Measurements from ENCODE around the gene SPPL2B. TPM values are rescaled to one million over a fixed set of nuclear protein-coding genes. Genes with fewer than 3 reads are reported as not detected.
A peak's percentile ranks its signal among the peaks of the same experiment; 100 is the strongest.
"Not testable (repeated sequence)": the region's sequence is repeated elsewhere in the genome, so short reads cannot be mapped to it uniquely, and the experiment has no call there.

Gene SPPL2B
- polyA plus RNA-seq, 1 donor = 52.5 TPM

DNA sequence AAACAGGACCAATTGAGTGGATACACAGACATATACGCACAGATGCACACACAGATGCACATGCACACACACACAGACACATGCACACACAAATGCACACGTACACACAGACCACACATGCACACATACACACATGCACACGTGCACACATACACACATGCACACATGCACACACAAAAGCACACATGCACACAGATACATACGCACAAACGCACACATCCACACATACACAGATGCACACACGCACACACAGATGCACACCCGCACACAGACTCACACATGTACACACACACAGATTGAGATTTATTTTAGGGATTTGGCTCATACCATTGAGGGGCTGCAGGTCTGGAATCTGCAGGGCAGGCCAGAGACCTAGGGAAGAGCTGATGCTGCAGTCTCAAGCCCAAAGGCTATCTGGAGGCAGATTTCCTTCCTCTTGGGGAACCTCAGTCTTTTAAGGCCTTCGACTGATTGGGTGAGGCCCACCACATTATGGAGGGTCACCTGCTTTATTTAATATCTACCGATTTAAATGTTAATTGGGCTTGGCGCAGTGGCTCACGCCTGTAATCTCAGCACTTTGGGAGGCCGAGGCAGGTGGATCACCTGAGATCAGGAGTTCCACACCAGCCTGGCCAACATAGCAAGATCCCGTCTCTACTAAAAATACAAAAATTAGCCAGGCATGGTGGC lies 54.2 kb downstream of the SPPL2B start:
- no peak for DNase-seq

DNA sequence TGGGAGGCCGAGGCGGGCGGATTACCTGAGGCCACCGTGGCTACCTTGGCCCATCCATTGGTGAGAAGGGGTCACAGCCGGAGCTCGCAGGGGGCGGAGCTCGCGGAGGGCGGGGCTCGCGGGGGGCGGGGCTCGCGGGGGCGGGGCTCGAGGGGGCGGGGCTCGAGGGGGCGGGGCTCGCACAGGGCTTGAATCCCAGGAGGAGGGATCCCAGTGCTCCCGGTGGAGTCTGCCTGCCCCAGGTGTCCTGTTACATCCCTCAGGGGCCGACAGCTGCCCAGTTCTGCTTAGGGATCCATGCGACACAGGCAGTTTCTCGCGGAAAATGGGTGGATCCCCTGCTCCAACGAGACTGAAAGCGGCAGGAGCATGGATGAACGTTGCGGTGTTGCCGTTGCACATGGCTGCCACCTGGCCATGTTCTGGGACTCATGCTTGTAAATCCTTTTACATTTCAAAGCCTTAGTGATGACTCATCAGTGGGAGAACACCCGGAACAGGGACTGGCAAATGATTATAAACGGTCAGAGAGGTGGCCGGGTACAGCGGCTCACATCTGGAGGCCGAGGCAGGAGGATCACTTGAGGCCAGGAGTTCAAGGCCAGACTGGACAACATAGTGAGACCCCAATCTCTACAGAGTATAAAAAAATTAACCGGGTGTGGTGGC lies 56.7 kb downstream of the SPPL2B start:
- peak; percentile 14 for DNase-seq

GRCh38 chr19:2387367-2388288 lies 59.1 kb downstream of the SPPL2B start:
- no peak for DNase-seq

DNA sequence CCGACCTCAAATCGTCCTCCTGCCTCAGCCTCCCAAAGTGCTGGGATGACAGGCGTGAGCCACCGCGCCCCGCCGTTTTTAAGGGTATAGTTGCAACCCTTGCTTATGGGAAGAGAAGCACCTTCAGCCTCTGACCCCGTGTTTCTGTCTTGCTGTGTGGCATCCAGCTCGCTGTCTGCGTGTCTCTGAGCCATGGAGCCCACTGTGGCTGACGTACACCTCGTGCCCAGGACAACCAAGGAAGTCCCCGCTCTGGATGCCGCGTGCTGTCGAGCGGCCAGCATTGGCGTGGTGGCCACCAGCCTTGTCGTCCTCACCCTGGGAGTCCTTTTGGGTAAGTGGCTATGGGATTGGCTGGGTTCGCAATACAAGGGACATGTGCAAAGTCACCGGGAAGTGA lies 61.1 kb downstream of the SPPL2B start:
- DNase-seq = no peak

DNA sequence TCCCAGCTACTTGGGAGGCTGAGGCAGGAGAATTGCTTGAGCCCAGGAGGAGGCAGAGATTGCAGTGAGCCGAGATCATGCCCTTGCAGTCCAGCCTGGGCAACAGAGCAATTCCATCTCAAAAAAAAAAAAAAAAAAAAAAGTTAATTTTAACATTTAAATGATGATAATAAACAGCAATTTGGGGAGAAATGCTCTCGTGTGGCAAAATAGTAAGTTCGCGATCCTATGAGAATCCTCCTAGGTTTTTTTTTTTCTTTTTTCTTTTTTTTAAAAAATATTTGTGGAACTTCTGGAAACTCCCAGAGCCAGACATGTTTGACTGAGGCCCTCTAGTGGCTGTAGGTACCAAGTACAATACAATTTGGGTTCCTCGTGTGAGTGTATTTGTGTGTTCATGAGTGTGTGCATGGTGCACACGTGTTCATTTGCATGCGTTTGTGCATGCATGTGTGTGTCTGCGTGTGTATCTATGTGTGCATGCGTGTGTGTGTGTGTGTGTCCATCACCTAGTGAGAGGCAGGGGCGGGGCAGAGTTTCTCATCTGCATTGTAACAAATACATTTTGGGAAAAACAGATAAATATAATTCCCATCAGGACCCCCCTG lies 62.7 kb downstream of the SPPL2B start:
- DNase-seq = peak; percentile 32

DNA sequence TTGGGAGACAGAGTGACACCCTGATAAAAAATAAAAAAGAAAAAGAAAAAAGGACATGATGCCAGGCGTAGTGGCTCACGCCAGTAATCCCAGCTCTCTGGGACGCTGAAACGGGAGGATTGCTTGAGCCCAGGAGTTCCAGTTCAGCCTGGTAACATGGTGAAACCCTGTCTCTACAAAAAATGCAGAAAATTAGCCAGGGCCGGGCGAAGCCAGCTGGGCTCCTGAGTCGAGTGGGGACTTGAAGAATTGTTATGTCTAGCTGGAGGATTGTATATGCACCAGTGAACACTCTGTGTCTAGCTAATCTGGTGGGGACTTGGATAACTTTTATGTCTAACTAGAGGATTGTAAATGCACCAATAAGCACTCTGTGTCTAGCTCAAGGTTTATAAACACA lies 63.9 kb downstream of the SPPL2B start:
- DNase-seq = no peak

DNA sequence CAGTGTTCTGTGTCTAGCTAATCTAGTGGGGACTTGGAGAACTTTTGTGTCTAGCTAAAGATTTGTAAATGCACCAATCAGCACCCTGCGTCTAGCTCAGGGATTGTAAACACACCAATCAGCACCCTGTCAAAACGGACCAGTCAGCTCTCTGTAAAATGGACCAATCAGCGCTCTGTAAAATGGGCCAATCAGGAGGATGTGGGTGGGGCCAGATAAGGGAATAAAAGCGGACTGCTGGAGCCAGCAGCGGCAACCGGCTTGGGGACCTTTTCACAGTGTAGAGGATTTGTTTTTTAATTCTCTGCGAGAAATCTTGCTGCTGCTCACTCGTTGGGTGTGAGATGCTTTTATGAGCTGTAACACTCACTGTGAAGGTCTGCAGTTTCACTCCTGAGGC lies 64.4 kb downstream of the SPPL2B start:
- DNase-seq = not testable (repeated sequence)

DNA sequence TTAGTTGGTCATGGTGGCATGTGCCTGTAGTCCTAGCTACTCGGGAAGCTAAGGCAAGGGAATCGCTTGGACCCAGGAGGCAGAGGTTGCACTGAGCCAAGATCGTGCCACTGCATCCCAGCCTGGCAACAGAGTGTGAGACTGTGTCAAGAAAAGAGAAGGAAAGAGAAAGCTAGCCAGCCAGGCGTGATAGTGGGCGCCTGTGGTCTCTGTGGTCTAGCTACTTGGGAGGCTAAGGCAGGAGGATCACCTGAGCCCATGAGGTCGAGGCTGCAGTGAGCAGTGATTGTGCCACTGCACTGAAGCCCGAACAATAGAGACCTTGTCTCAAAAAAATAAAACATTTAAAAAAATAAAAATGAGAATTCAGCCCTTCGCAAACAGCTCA lies 65.6 kb downstream of the SPPL2B start:
- no peak for DNase-seq

- no peak for DNase-seq
Measured at GRCh38 chr19:2394442-2395292, 66.2 kb downstream of the SPPL2B start.

- not testable (repeated sequence) for DNase-seq
Measured at GRCh38 chr19:2395293-2395829, 66.9 kb downstream of the SPPL2B start.

- not testable (repeated sequence) for DNase-seq
Measured at GRCh38 chr19:2397173-2397572, 68.7 kb downstream of the SPPL2B start.

GRCh38 chr19:2398735-2399305 lies 70.3 kb downstream of the SPPL2B start:
- no peak for DNase-seq

GRCh38 chr19:2399582-2399981 lies 71.1 kb downstream of the SPPL2B start:
- no peak for DNase-seq

Other genes starting within 250 kb of the SPPL2B start
- gene MOB3A, start 232.4 kb upstream of the SPPL2B start, polyA plus RNA-seq (ENCODE audit: insufficient read length) = 18.3 TPM
- 2.9 TPM for gene IZUMO4, start 231.8 kb upstream of the SPPL2B start, polyA plus RNA-seq (ENCODE audit: insufficient read length)
- 66.5 TPM for gene AP3D1, start 177.1 kb upstream of the SPPL2B start, polyA plus RNA-seq (ENCODE audit: insufficient read length)
- 24.7 TPM for gene DOT1L, start 164.8 kb upstream of the SPPL2B start, polyA plus RNA-seq (ENCODE audit: insufficient read length)
- 77.7 TPM for gene PLEKHJ1, start 92.4 kb upstream of the SPPL2B start, polyA plus RNA-seq (ENCODE audit: insufficient read length)
- gene SF3A2, start 91.9 kb upstream of the SPPL2B start, polyA plus RNA-seq (ENCODE audit: insufficient read length) = 78.2 TPM
- gene AMH, start 79.4 kb upstream of the SPPL2B start, polyA plus RNA-seq (ENCODE audit: insufficient read length) = 8.1 TPM
- 111 TPM for gene JSRP1, start 72.3 kb upstream of the SPPL2B start, polyA plus RNA-seq (ENCODE audit: insufficient read length)
- not detected for gene PEAK3, start 46.5 kb upstream of the SPPL2B start, polyA plus RNA-seq (ENCODE audit: insufficient read length)
- 0.14 TPM for gene LINGO3, start 20.5 kb upstream of the SPPL2B start, polyA plus RNA-seq (ENCODE audit: insufficient read length)
- 71.7 TPM for gene LSM7, start 98 bp upstream of the SPPL2B start, polyA plus RNA-seq (ENCODE audit: insufficient read length)
- 0.67 TPM for gene TMPRSS9, start 31.6 kb downstream of the SPPL2B start, polyA plus RNA-seq (ENCODE audit: insufficient read length)
- 98.0 TPM for gene TIMM13, start 98.9 kb downstream of the SPPL2B start, polyA plus RNA-seq (ENCODE audit: insufficient read length)
- 69.3 TPM for gene LMNB2, start 128.3 kb downstream of the SPPL2B start, polyA plus RNA-seq (ENCODE audit: insufficient read length)
- 8.3 TPM for gene GADD45B, start 147.4 kb downstream of the SPPL2B start, polyA plus RNA-seq (ENCODE audit: insufficient read length)

All from hindlimb muscle (tissue), 1 donor.